Measurements from ENCODE around the gene ANKUB1. TPM values are rescaled to one million over a fixed set of nuclear protein-coding genes. Genes with fewer than 3 reads are reported as not detected.

ANKUB1 gene
- total RNA-seq, 1 donor from 2014 or later, result 2.1 TPM

- no peak for TF ChIP-seq CTCF (IDR thresholded peaks at IDR 0.05; ENCODE audit: insufficient read depth, low read length, severe bottlenecking)
- no peaks in the 10 kb centered on the region for H3K27me3 ChIP-seq (ENCODE audit: control insufficient read depth, insufficient read depth, low read length)
- FAIRE-seq, result no peak
- no peak overlapping the region for H3K4me3 ChIP-seq (ENCODE audit: low read depth, low read length)
- H3K36me3 ChIP-seq (ENCODE audit: control insufficient read depth, insufficient read depth, low read length), result no peaks in the 10 kb centered on the region
- no peak for DNase-seq (ENCODE audit: low read depth)
Measured at GRCh38 chr3:149716984-149717383, 75.4 kb downstream of the ANKUB1 start.

- Histone ChIP-seq H3K27me3 (ENCODE audit: control insufficient read depth, insufficient read depth, low read length) (no peaks in the 10 kb centered on the region), H3K36me3 (ENCODE audit: control insufficient read depth, insufficient read depth, low read length) (no peaks in the 10 kb centered on the region), H3K4me3 (ENCODE audit: low read depth, low read length) (no peak overlapping the region)
- TF ChIP-seq CTCF (IDR thresholded peaks at IDR 0.05; ENCODE audit: insufficient read depth, low read length, severe bottlenecking), result no peak
- DNase-seq (ENCODE audit: low read depth) (no peak), FAIRE-seq (no peak)
Measured at GRCh38 chr3:149715247-149715646, 77.1 kb downstream of the ANKUB1 start.

DNA sequence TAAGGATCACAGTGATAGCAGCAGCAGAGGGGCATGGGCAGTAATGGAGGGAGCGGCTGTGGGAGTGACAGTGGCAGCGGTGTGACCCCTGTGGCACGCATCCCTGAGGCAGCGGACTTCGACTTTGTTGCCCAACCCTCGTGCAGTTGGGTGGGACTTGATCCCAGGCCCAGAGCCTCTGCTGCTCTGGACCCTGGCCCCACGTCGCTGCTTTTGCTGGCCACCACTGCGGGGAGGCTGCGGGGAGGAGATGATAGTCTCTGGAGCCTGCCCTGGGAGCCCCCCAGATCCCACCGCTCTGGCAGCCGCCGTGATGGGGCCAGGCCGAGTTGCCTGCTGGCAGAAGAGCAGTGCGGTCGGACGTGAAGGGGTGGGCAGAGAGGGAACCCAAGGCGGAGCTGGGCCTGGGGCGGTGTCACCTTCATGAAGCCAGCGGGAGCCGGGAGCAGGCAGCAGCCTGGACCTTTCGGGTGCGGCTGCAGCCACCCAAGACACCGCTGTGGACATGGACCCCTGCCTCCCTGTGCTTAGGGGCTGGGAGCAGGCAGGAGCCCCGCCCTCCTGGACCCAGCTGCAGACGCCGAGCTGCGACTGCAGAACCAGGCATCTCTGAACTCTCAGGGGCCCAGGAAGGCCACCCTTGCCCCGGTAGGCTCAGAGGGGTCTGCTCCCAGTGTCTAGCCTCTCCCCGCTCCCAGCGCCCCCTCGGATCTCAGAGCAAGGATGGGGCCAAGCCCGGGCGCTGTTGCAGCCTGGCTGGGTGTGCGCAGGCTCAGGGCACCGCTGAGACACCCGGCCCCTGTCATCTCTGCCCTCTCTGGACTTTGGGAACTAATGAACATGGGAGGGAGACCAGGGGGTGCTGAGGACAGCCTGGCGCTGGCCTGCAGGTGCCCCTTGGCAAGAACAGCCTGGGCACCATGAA is 78.4 kb downstream of the ANKUB1 start:
- Histone ChIP-seq H3K4me3 (ENCODE audit: low read depth, low read length) (no peak overlapping the region), H3K36me3 (ENCODE audit: control insufficient read depth, insufficient read depth, low read length) (no peaks in the 10 kb centered on the region), H3K27me3 (ENCODE audit: control insufficient read depth, insufficient read depth, low read length) (no peaks in the 10 kb centered on the region)
- DNase-seq (ENCODE audit: low read depth) (no peak), FAIRE-seq (no peak)
- no peak for TF ChIP-seq CTCF (IDR thresholded peaks at IDR 0.05; ENCODE audit: insufficient read depth, low read length, severe bottlenecking)

Other genes with a start within 250 kb of the ANKUB1 start
- gene WWTR1, start 134.5 kb downstream of the ANKUB1 start, total RNA-seq, result 3.4 and 7.3 TPM in 2 replicates
- 33.2 and 43.5 TPM in 2 replicates for gene COMMD2, start 40.1 kb downstream of the ANKUB1 start, total RNA-seq
- 103 and 124 TPM in 2 replicates for gene RNF13, start 20.7 kb upstream of the ANKUB1 start, total RNA-seq
- gene PFN2, start 178.3 kb upstream of the ANKUB1 start, total RNA-seq, result 265 and 298 TPM in 2 replicates

Measured in bronchial epithelial cell (primary cell).